OCI-LY3 (cell line): ENCODE results near the gene ISLR.

Source experiments
- EZH2phosphoT487 ChIP-seq: fragments of 200-600 bp; shearing (Covaris generic); IDR thresholded peaks from 2 replicates; pipeline ENCODE4 v1.6.1; 2018; ENCODE audit warnings: antibody characterized with exemption, mixed run types, low read depth
- TF ChIP-seq, protein P1 (sequence below): fragments of 200-600, 300-600 bp; sonication (generic); IDR thresholded peaks from 2 replicates; pipeline ENCODE4 v1.5.1; 2014; ENCODE audit warnings: antibody characterized with exemption, low read length, low read depth

DNA sequence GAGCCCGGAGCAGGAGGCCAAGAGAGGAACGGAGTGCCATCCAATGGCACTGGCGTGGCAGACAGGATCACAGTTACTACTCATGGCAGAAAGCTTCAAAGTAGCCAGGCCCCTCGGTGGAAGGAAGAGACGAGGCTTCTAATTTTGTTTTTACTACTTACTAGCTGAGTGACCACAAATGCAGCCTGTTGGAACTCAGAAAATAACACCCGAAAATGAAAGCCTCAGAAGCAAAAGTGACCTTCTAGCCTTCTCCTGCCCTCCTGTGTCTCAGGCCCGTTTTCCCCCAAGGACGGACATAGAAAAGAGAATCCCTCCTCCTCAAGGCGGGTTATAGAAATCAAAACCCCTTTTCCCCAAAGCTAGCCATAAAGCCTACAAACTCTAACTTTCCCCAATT lies 39.0 kb downstream of the ISLR start:
- TF ChIP-seq, protein P1, sequence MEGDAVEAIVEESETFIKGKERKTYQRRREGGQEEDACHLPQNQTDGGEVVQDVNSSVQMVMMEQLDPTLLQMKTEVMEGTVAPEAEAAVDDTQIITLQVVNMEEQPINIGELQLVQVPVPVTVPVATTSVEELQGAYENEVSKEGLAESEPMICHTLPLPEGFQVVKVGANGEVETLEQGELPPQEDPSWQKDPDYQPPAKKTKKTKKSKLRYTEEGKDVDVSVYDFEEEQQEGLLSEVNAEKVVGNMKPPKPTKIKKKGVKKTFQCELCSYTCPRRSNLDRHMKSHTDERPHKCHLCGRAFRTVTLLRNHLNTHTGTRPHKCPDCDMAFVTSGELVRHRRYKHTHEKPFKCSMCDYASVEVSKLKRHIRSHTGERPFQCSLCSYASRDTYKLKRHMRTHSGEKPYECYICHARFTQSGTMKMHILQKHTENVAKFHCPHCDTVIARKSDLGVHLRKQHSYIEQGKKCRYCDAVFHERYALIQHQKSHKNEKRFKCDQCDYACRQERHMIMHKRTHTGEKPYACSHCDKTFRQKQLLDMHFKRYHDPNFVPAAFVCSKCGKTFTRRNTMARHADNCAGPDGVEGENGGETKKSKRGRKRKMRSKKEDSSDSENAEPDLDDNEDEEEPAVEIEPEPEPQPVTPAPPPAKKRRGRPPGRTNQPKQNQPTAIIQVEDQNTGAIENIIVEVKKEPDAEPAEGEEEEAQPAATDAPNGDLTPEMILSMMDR, result no peak
- TF ChIP-seq EZH2phosphoT487, result no peak
